Suprapubic skin (tissue), 4 donors: ENCODE data around the gene KLF4.

Source experiments
- CTCF ChIP-seq, 2 donors: fragments of 200-600 bp in 1 of 2; fragments of 450-650 bp in 1 of 2; sonication (generic) in 1 of 2; IDR thresholded peaks; one replicate each; pipeline ENCODE4 v1.5.1; 2016 to 2019; ENCODE audit warnings: antibody characterized with exemption in 2 of 2, mild to moderate bottlenecking in 1 of 2, moderate library complexity in 1 of 2
- POLR2A ChIP-seq, 2 donors: fragments of 450-650 bp; IDR thresholded peaks; one replicate each; pipeline ENCODE4 v1.6.1; 2017; ENCODE audit warnings: antibody characterized with exemption in 2 of 2, mild to moderate bottlenecking in 2 of 2, moderate library complexity in 2 of 2
- POLR2AphosphoS5 ChIP-seq, 3 donors: sonication (generic); formaldehyde crosslinking; IDR thresholded peaks; one replicate each; pipeline ENCODE4 v1.6.1; 2017; ENCODE audit warnings: antibody characterized with exemption in 3 of 3

GRCh38 chr9:107496976-107497375 is 7.4 kb upstream of the KLF4 start:
- TF ChIP-seq CTCF (IDR thresholded peaks at IDR 0.05) (no peak), POLR2A (IDR thresholded peaks at IDR 0.05) (no peak), POLR2AphosphoS5 (IDR thresholded peaks at IDR 0.05) (no peak)
